ENCODE measurements around the gene HTR3A. TPM values are rescaled to one million over a fixed set of nuclear protein-coding genes. Genes with fewer than 3 reads are reported as not detected.

The HTR3A gene
- total RNA-seq, 6 experiments from 2014 or later = not detected

GRCh38 chr11:113986351-113987140 lies 11.6 kb downstream of the HTR3A start:
- Mint-ChIP-seq H3K4me3 (no peak overlapping the region), H3K9me3 (no peaks in the 10 kb centered on the region), H3K4me1 (ENCODE audit: low read depth) (no peaks in the 10 kb centered on the region), H3K27ac (no peak overlapping the region), H3K36me3 (ENCODE audit: low read depth) (no peaks in the 10 kb centered on the region), H3K27me3 (ENCODE audit: insufficient read depth) (peaks cover 17% of the 10 kb centered on the region; the same call in 1 of the 2 replicates)
- DNase-seq = no peak
- TF ChIP-seq CTCF (IDR thresholded peaks at IDR 0.05) = no peak

DNA sequence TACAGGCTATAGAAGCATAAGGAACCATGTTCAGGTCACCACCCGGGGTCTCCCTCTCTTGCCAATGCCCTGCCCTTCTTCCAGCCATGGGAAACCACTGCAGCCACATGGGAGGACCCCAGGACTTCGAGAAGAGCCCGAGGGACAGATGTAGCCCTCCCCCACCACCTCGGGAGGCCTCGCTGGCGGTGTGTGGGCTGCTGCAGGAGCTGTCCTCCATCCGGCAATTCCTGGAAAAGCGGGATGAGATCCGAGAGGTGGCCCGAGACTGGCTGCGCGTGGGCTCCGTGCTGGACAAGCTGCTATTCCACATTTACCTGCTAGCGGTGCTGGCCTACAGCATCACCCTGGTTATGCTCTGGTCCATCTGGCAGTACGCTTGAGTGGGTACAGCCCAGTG lies 14.5 kb downstream of the HTR3A start:
- Mint-ChIP-seq H3K36me3 (ENCODE audit: low read depth) (no peaks in the 10 kb centered on the region), H3K4me1 (ENCODE audit: low read depth) (no peaks in the 10 kb centered on the region), H3K27me3 (ENCODE audit: insufficient read depth) (peaks cover 19% of the 10 kb centered on the region), H3K9me3 (no peaks in the 10 kb centered on the region), H3K27ac (no peak overlapping the region), H3K4me3 (no peak overlapping the region)
- TF ChIP-seq CTCF (IDR thresholded peaks at IDR 0.05) = no peak
- no peak for DNase-seq

- H3K27me3 Mint-ChIP-seq (ENCODE audit: insufficient read depth) = peaks cover 15% of the 10 kb centered on the region
- no peaks in the 10 kb centered on the region for H3K9me3 Mint-ChIP-seq
- no peaks in the 10 kb centered on the region for H3K4me1 Mint-ChIP-seq (ENCODE audit: low read depth)
- H3K27ac Mint-ChIP-seq = no peak overlapping the region
- DNase-seq = no peak
- H3K4me3 Mint-ChIP-seq = no peak overlapping the region
- TF ChIP-seq CTCF (IDR thresholded peaks at IDR 0.05) = no peak
- no peaks in the 10 kb centered on the region for H3K36me3 Mint-ChIP-seq (ENCODE audit: low read depth)
Observed at GRCh38 chr11:113989916-113990315, 15.0 kb downstream of the HTR3A start.

- H3K9me3 Mint-ChIP-seq = no peaks in the 10 kb centered on the region
- H3K27ac Mint-ChIP-seq = no peak overlapping the region
- no peak for TF ChIP-seq CTCF (IDR thresholded peaks at IDR 0.05)
- no peaks in the 10 kb centered on the region for H3K4me1 Mint-ChIP-seq (ENCODE audit: low read depth)
- no peaks in the 10 kb centered on the region for H3K36me3 Mint-ChIP-seq (ENCODE audit: low read depth)
- peaks cover 14% of the 10 kb centered on the region for H3K27me3 Mint-ChIP-seq (ENCODE audit: insufficient read depth)
- H3K4me3 Mint-ChIP-seq = no peak overlapping the region
- peak; percentile 6 for DNase-seq
Observed at GRCh38 chr11:113991170-113991569, 16.3 kb downstream of the HTR3A start.

DNA sequence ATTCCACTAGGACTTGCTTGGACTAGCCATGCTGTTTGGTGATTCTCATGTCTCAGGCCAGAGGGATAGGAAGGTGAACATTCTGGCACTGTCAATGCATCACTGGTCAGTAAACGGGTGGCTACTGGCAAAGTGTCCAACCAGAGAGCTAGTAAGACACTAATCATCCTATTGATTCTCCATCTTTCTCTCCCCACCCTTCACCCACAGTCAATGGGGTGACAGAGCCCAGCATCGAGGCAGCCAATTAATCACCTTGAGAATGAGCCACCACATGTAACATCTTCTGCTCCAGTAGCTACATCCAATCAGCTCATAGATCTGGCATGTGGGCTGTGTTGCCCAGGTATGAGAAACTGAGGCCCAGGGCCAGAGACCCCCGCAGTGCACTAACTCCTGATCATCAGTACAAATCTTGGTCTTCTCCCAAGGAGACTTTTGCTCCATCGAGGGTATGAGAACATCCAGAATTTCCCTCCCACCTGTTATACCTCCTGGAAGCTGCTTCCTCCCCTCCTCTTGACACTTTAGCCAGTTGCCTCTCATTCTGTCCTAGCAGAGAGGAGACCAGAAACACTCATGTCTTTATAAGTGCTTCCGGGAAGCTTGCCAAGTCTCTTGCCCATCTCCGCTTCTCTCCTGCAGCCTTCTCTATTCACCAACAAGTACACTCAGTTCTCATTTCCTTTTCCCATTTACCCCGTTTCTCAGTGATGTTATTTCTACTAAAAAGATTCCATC lies 17.0 kb downstream of the HTR3A start:
- Mint-ChIP-seq H3K9me3 (no peaks in the 10 kb centered on the region), H3K4me1 (ENCODE audit: low read depth) (no peaks in the 10 kb centered on the region), H3K27me3 (ENCODE audit: insufficient read depth) (peaks cover 9% of the 10 kb centered on the region), H3K27ac (no peak overlapping the region), H3K4me3 (no peak overlapping the region), H3K36me3 (ENCODE audit: low read depth) (no peaks in the 10 kb centered on the region)
- TF ChIP-seq CTCF (IDR thresholded peaks at IDR 0.05) = no peak
- DNase-seq = no peak

Measured in HFFc6 (cell line).